Dendritic cell treated with granulocyte-macrophage colony-stimulating factor and Interleukin-4, amounts not matched to agents 40 ng/mL and 50 ng/mL, for 4 days (primary cell): ENCODE results near the gene CACNB1.

Experiments
- H3K27ac Mint-ChIP-seq: one replicate; pipeline ENCODE4 v1.8.0; 2022; ENCODE audit warnings: mild to moderate bottlenecking, mixed read lengths
- H3K27me3 Mint-ChIP-seq: one replicate; pipeline ENCODE4 v1.8.0; 2022; ENCODE audit warnings: mild to moderate bottlenecking, mixed read lengths
- H3K36me3 Mint-ChIP-seq: one replicate; pipeline ENCODE4 v1.8.0; 2022; ENCODE audit warnings: low read depth, mixed read lengths
- H3K4me1 Mint-ChIP-seq: one replicate; pipeline ENCODE4 v1.8.0; 2022; ENCODE audit warnings: low read depth, mixed read lengths
- H3K4me3 Mint-ChIP-seq: one replicate; pipeline ENCODE4 v1.8.0; 2022; ENCODE audit warnings: mild to moderate bottlenecking, moderate library complexity, mixed read lengths
- H3K9me3 Mint-ChIP-seq: one replicate; pipeline ENCODE4 v1.8.0; 2022; ENCODE audit warnings: mixed read lengths
- intact Hi-C: fragments of 100-400 bp; cut with micrococcal nuclease; formaldehyde crosslinking; loops from one replicate; pipeline ENCODE4 v1.15.0; 2022

The CACNB1 gene

DNA sequence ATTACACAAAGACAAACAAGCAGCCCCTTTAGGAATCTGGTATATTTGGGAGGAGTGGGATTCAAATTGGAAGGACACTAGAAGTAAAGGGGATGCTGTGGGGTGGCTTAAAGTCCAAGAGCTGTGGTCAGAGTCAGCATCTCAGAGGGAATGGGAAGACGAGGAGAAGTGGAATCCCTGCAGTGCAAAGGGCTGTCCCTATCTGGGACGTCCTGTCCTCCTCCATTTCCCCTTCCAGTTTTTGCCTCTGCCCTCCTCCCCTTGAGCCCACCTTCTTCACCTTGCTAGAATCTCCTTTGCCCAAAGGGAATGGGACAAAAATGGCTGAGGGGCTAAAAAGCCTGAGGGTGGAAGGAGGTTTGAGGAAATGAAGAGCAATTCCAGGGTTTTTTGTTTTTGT lies 41.8 kb downstream of the CACNB1 start:
- Mint-ChIP-seq H3K4me3 (no peak overlapping the region), H3K27me3 (peaks cover 16% of the 10 kb centered on the region), H3K9me3 (no peaks in the 10 kb centered on the region), H3K36me3 (peaks cover 8% of the 10 kb centered on the region), H3K4me1 (peaks cover 34% of the 10 kb centered on the region), H3K27ac (no peak overlapping the region)
- intact Hi-C loops = no loop called here

DNA sequence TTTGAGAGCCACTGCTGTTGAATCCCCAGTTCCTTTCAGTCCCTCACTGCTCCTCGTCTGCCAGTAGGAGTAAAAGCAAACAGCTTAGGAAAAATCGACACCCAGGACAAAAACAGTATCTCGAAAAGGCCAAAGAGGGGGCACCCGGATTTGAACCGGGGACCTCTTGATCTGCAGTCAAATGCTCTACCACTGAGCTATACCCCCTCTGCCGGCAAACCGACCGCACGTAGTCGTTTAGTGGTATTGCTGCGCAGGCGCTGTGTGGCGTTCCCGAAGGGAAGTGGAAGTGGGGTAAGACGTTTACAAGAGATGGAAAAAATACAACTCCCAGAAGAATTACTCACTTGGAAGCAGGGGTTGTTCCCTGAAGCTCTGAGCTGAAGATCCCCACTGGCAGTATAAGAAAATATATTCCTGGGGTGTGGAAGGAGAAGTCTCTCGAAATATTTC lies 43.8 kb downstream of the CACNB1 start:
- H3K27me3 Mint-ChIP-seq = peaks cover 37% of the 10 kb centered on the region
- peaks cover 33% of the 10 kb centered on the region for H3K4me1 Mint-ChIP-seq
- H3K36me3 Mint-ChIP-seq = peaks cover 8% of the 10 kb centered on the region
- peak overlapping the region; percentile 86 for H3K27ac Mint-ChIP-seq
- no peaks in the 10 kb centered on the region for H3K9me3 Mint-ChIP-seq
- H3K4me3 Mint-ChIP-seq = peak overlapping the region; percentile 99
- intact Hi-C loops = loop anchor here (1.0 to 2.0 kb wide), 2 partner anchors 84 to 171 kb away; no protein-coding TSS in a partner anchor

DNA sequence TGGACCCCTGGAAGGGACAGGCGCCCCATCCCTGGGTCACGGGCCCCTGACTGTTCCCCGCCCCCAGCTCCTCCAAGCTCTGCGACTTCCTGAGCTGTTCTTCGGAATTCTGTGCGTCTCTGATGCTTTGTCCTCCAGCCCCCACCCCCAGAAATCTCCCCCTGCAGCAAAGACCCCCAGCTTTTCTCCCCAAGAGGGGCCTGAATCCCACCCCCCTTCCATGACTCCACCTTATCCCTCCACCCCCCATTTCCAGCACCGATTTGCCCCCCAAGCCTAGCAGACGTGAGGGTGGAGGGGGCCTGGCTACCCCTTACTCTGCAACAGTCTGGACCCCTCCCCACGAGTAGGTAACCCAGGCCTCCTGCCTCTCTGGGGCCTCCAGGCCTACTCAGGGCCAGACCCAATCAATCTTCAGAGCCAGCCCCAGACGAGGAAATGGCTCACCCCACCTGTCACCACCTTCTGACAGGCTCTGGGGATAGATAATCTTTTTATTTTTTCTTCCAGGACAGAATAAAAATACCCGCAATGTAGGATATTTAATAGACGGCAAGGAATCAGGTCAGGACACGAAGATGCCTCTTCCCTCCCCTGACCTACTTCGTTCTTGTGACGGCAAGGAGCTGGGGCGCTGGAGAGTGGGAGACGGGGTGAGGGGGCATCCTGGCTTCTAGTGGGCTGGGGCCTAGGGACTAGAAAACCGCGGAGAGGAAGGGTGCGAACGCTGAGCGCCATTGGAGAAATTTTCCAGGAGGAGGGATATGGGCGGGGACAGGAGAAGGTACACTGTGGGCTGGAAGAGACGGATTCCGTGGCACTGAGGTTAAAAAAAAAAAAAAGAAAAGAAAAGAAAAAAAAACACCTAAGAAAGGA lies 45.3 kb downstream of the CACNB1 start:
- Mint-ChIP-seq H3K9me3 (no peaks in the 10 kb centered on the region), H3K27me3 (peaks cover 46% of the 10 kb centered on the region), H3K4me1 (peaks cover 34% of the 10 kb centered on the region), H3K4me3 (peak overlapping the region; percentile 99), H3K27ac (peak overlapping the region; percentile 86), H3K36me3 (peaks cover 8% of the 10 kb centered on the region)
- intact Hi-C loops = loop anchor here (2.0 kb wide), 1 partner anchor 169 kb away; no protein-coding TSS in a partner anchor

DNA sequence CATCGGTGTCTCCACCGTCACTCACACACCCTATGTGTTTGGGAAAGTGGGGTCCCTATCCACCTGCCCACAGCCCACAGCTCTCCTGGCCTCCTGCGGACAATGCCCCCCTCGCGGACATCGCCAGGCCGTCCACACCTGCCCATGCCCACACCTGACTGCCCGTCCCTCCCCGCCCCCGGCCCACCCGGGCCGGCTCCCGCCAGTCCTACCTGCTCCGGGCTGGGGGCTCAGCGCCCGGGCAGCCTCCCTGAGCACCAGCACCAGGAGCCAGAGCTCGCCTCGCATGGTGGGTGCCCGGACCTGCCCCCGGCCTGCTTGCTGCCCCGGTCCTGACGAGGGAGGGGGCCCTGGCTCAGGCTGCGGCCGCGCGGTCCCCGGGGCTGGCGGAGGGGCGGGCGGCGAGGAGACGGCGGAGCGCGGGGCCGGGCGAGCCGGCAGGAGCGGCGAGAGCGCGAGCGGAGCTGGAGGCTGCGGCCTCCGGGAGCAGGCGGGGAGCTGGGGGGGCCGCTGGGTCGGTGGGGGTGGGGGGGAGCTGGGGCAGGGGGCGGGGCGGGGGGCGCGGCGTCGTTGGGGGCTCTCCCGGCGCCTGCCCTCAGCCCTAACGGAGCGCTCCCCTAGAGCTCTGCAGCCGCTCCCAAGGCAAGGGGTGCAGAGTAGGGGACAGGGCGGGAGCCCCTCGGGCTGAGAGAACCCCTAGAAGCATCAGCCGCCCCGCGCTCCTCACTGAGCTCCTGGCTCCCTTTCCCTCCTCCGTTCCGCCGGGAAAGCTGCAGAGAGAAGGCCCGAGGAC lies 46.1 kb downstream of the CACNB1 start, which contains the start of gene PLXDC1:
TSS of gene PLXDC1 (minus strand) at position 488 of the 793 bp plus-strand sequence. CDS start at position 288, 200 bp downstream.
- Mint-ChIP-seq H3K36me3 (peaks cover 8% of the 10 kb centered on the region), H3K4me1 (peaks cover 34% of the 10 kb centered on the region), H3K9me3 (no peaks in the 10 kb centered on the region), H3K27ac (peak within 1 kb of the TSS; percentile 86), H3K4me3 (peak within 1 kb of the TSS; percentile 74), H3K27me3 (peaks cover 50% of the 10 kb centered on the region)
- intact Hi-C loops = no loop called here

DNA sequence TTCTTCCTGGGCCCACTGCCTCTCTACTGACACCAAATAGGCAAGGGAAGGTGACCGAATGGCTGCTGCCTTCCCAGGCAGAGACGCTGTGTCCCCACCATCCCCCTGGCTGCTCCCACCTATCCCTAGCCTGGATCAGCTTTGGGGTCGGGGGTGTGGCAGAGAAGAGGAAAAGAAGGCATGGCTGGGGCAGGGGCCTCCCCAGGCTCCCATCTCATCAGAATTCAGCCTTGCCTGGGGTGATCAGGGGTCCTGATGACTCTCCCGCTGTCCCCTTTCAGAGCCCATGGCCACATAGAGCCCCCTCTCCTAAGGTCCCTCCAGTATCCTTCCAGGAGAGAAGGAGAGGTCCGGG lies 46.7 kb downstream of the CACNB1 start:
- Mint-ChIP-seq H3K27ac (no peak overlapping the region), H3K9me3 (no peaks in the 10 kb centered on the region), H3K4me3 (peak overlapping the region; percentile 35), H3K27me3 (peaks cover 50% of the 10 kb centered on the region), H3K36me3 (peaks cover 8% of the 10 kb centered on the region), H3K4me1 (peaks cover 34% of the 10 kb centered on the region)
- intact Hi-C loops = no loop called here

DNA sequence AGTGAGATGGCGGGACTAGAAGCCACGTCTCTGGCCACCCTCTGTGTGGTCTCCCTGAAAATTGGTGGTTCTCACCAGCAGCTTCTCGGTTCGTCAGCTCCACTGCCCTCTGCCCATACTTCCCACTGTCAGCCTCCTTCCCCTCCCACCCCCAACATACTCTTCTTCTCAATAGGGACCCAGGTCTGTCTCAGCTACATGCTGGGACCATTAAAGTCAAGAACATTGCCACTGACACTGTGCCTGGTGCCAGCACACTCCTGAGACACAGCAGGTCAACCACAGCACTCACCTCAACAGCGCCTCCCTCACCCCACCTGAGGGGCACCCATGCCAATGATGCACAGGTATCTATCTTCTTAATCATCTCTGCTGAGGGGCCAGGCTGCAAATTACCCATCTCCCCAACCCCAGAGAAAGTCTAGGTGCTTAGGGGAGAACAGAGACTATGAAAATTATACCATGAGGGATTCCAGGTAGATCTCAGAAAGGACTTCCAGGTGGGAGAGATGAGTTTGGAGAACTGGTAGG lies 47.3 kb downstream of the CACNB1 start:
- H3K36me3 Mint-ChIP-seq = peaks cover 8% of the 10 kb centered on the region
- H3K4me3 Mint-ChIP-seq = no peak overlapping the region
- no peaks in the 10 kb centered on the region for H3K9me3 Mint-ChIP-seq
- peaks cover 56% of the 10 kb centered on the region for H3K27me3 Mint-ChIP-seq
- no peak overlapping the region for H3K27ac Mint-ChIP-seq
- H3K4me1 Mint-ChIP-seq = peaks cover 34% of the 10 kb centered on the region
- intact Hi-C loops = no loop called here

DNA sequence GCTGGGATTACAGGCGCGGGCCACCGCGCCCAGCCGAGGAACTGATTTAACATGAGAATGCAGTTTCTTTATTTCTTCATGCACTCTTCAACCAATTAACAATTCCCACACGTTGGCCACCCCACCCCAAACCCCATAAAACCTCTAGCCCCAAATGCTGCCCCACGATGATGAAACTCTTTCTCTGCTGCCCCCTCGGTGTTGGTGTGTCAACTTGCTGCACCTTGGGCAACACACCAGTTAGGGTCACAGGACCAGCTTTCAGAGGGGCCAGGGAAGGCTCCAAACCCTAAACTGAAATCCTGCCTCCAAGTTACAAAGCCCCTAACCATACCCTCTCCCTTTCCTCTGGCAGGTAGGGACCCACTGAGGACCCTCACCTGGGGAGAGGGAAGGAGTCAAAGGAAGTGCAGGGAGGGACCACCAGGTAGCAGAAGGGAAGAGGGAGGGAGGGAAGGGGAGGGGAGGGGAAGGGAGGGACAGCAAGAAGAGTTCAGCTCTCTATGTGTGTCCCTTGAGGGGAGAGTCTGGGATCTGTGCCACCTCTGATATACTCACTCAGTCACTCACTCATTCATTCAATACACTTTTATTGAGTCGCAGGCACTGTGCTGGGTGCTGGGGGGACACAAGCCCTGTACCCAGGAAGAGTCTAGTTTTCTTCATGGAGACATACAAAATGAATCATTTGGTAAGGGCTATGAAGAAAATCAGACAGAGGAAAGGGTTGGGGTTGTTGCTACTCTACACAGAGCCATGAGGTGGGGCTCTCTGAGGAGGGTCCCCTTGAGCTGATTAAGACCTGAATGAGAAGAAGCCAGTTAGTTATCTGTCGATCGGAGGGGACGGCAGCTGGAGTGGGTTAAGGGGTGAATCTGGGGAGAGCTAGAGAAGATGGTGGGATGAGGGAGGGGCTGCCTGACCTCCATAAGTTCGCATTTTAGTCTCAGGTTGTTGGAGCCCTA lies 50.0 kb downstream of the CACNB1 start:
- Mint-ChIP-seq H3K4me3 (no peak overlapping the region), H3K27ac (no peak overlapping the region), H3K4me1 (peaks cover 21% of the 10 kb centered on the region), H3K9me3 (no peaks in the 10 kb centered on the region), H3K36me3 (no peaks in the 10 kb centered on the region), H3K27me3 (peaks cover 63% of the 10 kb centered on the region)
- intact Hi-C loops = no loop called here

DNA sequence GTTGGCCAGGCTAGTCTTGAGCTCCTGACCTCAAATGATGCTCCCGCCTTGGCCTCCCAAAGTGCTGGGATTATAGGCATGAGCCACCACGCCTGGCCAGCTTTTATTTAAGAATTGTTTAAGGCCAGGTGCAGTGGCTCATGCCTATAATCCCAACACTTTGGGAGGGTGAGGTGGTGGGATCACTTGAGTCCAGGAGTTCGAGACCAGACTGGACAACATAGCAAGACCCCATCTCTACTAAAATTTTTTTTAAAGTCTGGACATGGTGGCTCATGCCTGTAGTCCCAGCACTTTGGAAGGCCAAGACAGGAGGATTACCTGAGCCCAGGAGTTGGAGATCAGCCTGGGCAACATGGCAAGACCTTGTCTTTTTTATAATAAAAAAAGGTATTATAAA lies 51.2 kb downstream of the CACNB1 start:
- Mint-ChIP-seq H3K27me3 (peaks cover 53% of the 10 kb centered on the region), H3K27ac (no peak overlapping the region), H3K36me3 (no peaks in the 10 kb centered on the region), H3K9me3 (no peaks in the 10 kb centered on the region), H3K4me3 (no peak overlapping the region), H3K4me1 (peaks cover 11% of the 10 kb centered on the region)
- intact Hi-C loops = no loop called here

DNA sequence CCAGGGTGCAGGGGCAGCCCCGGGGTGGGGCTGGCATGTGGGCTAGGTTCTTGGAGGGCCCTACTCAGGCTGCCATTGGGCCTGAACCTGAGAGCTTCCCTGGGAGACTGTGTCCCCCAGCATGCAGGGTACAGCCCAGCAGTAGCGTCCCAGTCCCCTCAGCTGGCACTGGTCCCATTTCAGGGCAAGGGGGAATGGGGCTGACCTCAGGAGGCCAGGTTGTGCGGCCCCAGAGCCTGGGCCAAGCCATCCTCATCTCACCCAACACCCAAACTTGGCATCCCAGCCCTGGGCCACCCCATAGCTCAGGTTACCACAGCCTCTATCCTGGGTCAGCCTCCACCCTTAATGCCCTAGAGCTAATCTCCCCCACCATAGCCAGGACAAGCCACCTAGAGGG lies 52.3 kb downstream of the CACNB1 start:
- H3K9me3 Mint-ChIP-seq = no peaks in the 10 kb centered on the region
- H3K4me1 Mint-ChIP-seq = peaks cover 11% of the 10 kb centered on the region
- H3K27ac Mint-ChIP-seq = no peak overlapping the region
- no peaks in the 10 kb centered on the region for H3K36me3 Mint-ChIP-seq
- intact Hi-C loops = no loop called here
- H3K27me3 Mint-ChIP-seq = peaks cover 44% of the 10 kb centered on the region
- H3K4me3 Mint-ChIP-seq = no peak overlapping the region

DNA sequence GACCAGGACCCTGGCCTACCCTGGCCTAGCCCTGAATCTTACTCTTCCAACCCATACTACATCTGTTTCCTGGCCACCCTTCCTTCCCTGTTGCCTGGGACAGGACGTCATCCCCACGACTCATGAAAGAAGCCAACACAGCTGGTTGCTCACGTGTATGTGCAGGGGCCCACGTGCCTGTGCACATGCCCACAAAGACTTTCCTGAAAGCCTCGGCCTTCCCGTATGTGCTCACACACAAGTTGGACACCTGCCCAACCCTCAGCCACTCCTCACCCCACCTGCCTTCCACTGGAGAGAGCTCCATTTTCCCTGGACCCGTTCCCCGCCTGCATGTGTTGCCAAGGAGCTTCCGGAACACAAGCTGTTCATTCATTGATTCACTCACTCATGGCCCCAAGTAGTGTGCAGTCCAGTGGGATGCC lies 53.0 kb downstream of the CACNB1 start:
- Mint-ChIP-seq H3K27me3 (peaks cover 42% of the 10 kb centered on the region), H3K4me3 (no peak overlapping the region), H3K27ac (no peak overlapping the region), H3K4me1 (peaks cover 11% of the 10 kb centered on the region), H3K9me3 (no peaks in the 10 kb centered on the region), H3K36me3 (no peaks in the 10 kb centered on the region)
- intact Hi-C loops = no loop called here

DNA sequence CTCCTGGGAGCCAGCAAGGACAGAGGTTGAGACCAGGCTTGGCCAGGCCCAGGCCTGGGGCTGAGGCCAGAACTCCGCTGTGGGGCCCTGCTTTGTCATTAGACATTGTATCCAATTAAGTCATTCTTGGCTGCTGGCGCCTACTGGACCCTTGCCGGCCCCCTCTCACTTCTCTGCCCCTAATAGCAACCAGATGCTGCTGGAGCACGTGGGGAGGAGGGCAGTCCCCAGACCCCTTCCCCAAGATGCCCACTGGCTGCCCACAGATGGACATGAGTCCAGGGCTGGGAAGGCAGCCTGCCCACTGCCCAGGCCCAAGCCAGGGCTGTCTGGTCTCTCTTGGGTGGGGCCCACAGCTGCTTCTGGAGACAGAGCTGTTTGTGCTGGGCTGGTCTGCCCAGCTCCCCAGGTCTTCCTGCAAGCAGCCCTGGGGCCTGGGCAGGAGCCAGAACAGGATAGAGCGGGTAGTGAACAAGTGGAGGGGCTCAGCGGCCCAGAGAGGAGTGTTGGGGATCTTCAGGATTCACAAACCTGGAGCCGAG lies 53.8 kb downstream of the CACNB1 start:
- Mint-ChIP-seq H3K27ac (no peak overlapping the region), H3K36me3 (no peaks in the 10 kb centered on the region)

DNA sequence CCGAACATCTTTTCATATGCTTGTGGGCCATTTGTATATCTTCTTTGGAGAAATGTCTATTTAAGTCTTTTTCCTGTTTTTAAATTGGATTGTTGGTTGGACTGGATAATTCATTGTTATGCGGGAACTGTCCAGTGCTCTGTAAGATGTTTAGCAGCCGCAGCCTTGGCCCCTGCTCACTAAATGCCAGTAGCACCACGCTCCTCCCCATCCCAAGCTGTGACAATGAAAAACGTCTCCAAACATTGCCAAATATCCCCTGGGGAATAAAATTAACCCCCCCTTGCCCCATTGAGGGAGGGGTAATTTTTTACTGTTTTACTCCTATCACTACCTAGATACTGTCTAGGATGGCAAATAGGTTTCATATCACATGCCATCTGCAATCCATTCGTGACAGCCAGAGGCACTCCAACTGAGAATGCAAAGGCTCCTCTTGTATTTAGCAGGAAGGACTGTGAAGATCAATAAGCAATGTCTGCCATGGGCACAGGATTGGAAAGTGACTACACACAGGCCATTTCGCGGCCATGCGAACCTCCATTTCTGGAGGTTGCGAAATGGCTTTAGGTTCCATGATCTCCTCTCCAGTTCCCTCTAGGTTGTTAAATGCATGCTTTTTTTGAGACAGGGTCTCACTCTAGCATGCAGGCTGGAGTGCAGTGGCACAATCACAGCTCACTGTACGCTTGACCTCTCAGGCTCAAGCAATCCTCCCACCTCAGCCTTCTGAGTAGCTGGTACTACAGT lies 55.4 kb downstream of the CACNB1 start:
- Mint-ChIP-seq H3K27ac (no peak overlapping the region), H3K27me3 (peaks cover 27% of the 10 kb centered on the region), H3K36me3 (no peaks in the 10 kb centered on the region), H3K4me3 (no peak overlapping the region), H3K4me1 (peaks cover 6% of the 10 kb centered on the region), H3K9me3 (no peaks in the 10 kb centered on the region)
- intact Hi-C loops = no loop called here

More for the DNA sequence above, 53.8 kb downstream of the CACNB1 start:
- intact Hi-C loops = no loop called here
- Mint-ChIP-seq H3K9me3 (no peaks in the 10 kb centered on the region), H3K4me3 (no peak overlapping the region), H3K27me3 (peaks cover 35% of the 10 kb centered on the region), H3K4me1 (peaks cover 6% of the 10 kb centered on the region)
